ENCODE results near the gene RANBP9. TPM values are rescaled to one million over a fixed set of nuclear protein-coding genes. Genes with fewer than 3 reads are reported as not detected.

The RANBP9 gene
- total RNA-seq, 1 donor from 2014 or later, result 44.8 TPM

DNA sequence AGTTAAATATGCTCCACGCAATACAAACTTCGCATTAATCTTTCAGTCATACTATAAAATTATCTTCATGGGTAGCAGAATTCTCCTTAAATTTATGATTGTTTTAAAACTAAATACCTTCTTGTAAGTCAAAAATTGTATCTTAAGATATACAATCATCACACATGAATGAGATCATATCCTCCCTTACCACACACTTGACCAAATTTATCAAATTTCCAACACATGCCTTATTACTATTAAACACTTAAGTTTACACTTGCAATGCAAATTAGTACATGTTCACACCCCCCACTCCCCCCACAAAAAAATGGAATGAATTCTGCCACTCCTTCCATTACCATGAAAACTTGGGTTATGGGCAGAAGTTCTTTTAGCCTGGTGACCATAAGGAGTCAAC, 13.8 kb downstream of the RANBP9 start:
- H3K27me3 ChIP-seq, result no peaks in the 10 kb centered on the region
- Mint-ChIP-seq H3K27me3 (ENCODE audit: insufficient read depth, low read depth) (no peaks in the 10 kb centered on the region), H3K4me3 (no peak overlapping the region), H3K9me3 (peaks cover 11% of the 10 kb centered on the region), H3K27ac (no peak overlapping the region), H3K4me1 (no peaks in the 10 kb centered on the region), H3K36me3 (peaks cover 26% of the 10 kb centered on the region)
- no peak overlapping the region for H3K27ac ChIP-seq
- H3K9me3 ChIP-seq (ENCODE audit: low read depth), result no peaks in the 10 kb centered on the region
- DNase-seq (ENCODE audit: low spot score), result no peak
- TF ChIP-seq, protein P1, sequence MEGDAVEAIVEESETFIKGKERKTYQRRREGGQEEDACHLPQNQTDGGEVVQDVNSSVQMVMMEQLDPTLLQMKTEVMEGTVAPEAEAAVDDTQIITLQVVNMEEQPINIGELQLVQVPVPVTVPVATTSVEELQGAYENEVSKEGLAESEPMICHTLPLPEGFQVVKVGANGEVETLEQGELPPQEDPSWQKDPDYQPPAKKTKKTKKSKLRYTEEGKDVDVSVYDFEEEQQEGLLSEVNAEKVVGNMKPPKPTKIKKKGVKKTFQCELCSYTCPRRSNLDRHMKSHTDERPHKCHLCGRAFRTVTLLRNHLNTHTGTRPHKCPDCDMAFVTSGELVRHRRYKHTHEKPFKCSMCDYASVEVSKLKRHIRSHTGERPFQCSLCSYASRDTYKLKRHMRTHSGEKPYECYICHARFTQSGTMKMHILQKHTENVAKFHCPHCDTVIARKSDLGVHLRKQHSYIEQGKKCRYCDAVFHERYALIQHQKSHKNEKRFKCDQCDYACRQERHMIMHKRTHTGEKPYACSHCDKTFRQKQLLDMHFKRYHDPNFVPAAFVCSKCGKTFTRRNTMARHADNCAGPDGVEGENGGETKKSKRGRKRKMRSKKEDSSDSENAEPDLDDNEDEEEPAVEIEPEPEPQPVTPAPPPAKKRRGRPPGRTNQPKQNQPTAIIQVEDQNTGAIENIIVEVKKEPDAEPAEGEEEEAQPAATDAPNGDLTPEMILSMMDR (IDR thresholded peaks at IDR 0.05), result no peak
- TF ChIP-seq EZH2 (IDR thresholded peaks at IDR 0.05), result no peak
- no peak for TF ChIP-seq EZH2phosphoT487 (IDR thresholded peaks at IDR 0.05)
- peaks cover 14% of the 10 kb centered on the region for H3K4me1 ChIP-seq
- no peaks in the 10 kb centered on the region for H3F3A ChIP-seq (ENCODE audit: low read depth)
- H2AFZ ChIP-seq (replicated peaks), result no peak overlapping the region
- no peaks in the 10 kb centered on the region for H3K36me3 ChIP-seq
- H4K20me1 ChIP-seq (ENCODE audit: low read depth), result peaks cover 10% of the 10 kb centered on the region
- no peak overlapping the region for H3K4me3 ChIP-seq
- peaks cover 91% of the 10 kb centered on the region for H3K79me2 ChIP-seq (ENCODE audit: low read depth)
- no peak overlapping the region for H3K4me2 ChIP-seq
- H3K9ac ChIP-seq, result no peak overlapping the region

GRCh38 chr6:13696226-13696625, 15.4 kb downstream of the RANBP9 start:
- Histone ChIP-seq H3K27ac (no peak overlapping the region), H3K9me3 (ENCODE audit: low read depth) (no peaks in the 10 kb centered on the region), H3K79me2 (ENCODE audit: low read depth) (peaks cover 88% of the 10 kb centered on the region), H3F3A (ENCODE audit: low read depth) (no peaks in the 10 kb centered on the region), H3K9ac (no peak overlapping the region), H3K36me3 (no peaks in the 10 kb centered on the region), H3K4me3 (no peak overlapping the region), H3K27me3 (no peaks in the 10 kb centered on the region), H2AFZ (replicated peaks) (no peak overlapping the region), H3K4me2 (no peak overlapping the region), H3K4me1 (peaks cover 14% of the 10 kb centered on the region), H4K20me1 (ENCODE audit: low read depth) (peaks cover 10% of the 10 kb centered on the region)
- TF ChIP-seq, protein P1 (IDR thresholded peaks at IDR 0.05), result no peak
- no peak for TF ChIP-seq EZH2 (IDR thresholded peaks at IDR 0.05)
- TF ChIP-seq EZH2phosphoT487 (IDR thresholded peaks at IDR 0.05), result no peak
- H3K9me3 Mint-ChIP-seq, result peaks cover 8% of the 10 kb centered on the region
- DNase-seq (ENCODE audit: low spot score), result no peak
- H3K4me3 Mint-ChIP-seq, result no peak overlapping the region
- H3K27ac Mint-ChIP-seq, result no peak overlapping the region
- H3K36me3 Mint-ChIP-seq, result peaks cover 26% of the 10 kb centered on the region
- no peaks in the 10 kb centered on the region for H3K4me1 Mint-ChIP-seq
- H3K27me3 Mint-ChIP-seq (ENCODE audit: insufficient read depth, low read depth), result no peaks in the 10 kb centered on the region

GRCh38 chr6:13695252-13695651, 16.4 kb downstream of the RANBP9 start:
- Mint-ChIP-seq H3K9me3 (peaks cover 2% of the 10 kb centered on the region), H3K27ac (no peak overlapping the region), H3K4me1 (no peaks in the 10 kb centered on the region), H3K4me3 (no peak overlapping the region), H3K36me3 (peaks cover 23% of the 10 kb centered on the region), H3K27me3 (ENCODE audit: insufficient read depth, low read depth) (no peaks in the 10 kb centered on the region)
- Histone ChIP-seq H4K20me1 (ENCODE audit: low read depth) (peaks cover 10% of the 10 kb centered on the region), H2AFZ (replicated peaks) (no peak overlapping the region), H3K27me3 (no peaks in the 10 kb centered on the region), H3K4me3 (no peak overlapping the region), H3K36me3 (no peaks in the 10 kb centered on the region), H3K4me1 (peaks cover 14% of the 10 kb centered on the region), H3K4me2 (no peak overlapping the region), H3F3A (ENCODE audit: low read depth) (no peaks in the 10 kb centered on the region), H3K9ac (no peak overlapping the region), H3K9me3 (ENCODE audit: low read depth) (no peaks in the 10 kb centered on the region), H3K27ac (no peak overlapping the region), H3K79me2 (ENCODE audit: low read depth) (peaks cover 88% of the 10 kb centered on the region)
- TF ChIP-seq, protein P1 (IDR thresholded peaks at IDR 0.05), result no peak
- TF ChIP-seq EZH2phosphoT487 (IDR thresholded peaks at IDR 0.05) (no peak), EZH2 (IDR thresholded peaks at IDR 0.05) (no peak)
- no peak for DNase-seq (ENCODE audit: low spot score)

Measured in neural progenitor cell (in vitro differentiated cells).